GM21360 (cell line): ENCODE data around the gene AP1AR.
A peak's percentile ranks its signal among the peaks of the same experiment; 100 is the strongest.
"Not testable (repeated sequence)": the region's sequence is repeated elsewhere in the genome, so short reads cannot be mapped to it uniquely, and the experiment has no call there.

Experiments used
- ATAC-seq: cut with Tn5 transposase; IDR thresholded peaks from one replicate; pipeline ENCODE4 v1.9.1; 2021; ENCODE audit warnings: mild to moderate bottlenecking, moderate library complexity; ENCODE audit not compliant: unreplicated experiment

AP1AR gene

DNA sequence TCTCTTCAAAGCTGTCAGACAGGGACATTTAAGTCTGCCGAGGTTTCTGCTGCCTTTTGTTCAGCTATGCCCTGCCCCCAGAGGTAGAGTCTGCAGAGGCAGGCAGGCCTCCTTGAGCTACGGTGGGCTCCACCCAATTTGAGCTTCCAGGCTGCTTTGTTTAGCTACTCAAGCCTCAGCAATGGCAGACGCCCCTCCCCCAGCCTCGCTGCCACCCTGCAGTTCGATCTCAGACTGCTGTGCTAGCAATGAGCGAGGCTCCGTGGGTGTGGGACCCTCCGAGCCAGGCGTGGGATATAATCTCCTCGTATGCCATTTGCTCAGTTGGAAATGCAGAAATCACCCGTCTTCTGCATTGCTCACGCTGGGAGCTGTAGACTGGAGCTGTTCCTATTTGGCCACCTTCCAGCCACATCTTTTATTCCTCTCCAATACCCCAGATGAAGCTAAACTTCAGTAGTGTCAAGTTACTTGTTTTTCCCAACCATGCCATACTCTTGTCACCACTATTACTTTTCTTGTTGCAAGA, 77.7 kb downstream of the AP1AR start:
- not testable (repeated sequence) for ATAC-seq

DNA sequence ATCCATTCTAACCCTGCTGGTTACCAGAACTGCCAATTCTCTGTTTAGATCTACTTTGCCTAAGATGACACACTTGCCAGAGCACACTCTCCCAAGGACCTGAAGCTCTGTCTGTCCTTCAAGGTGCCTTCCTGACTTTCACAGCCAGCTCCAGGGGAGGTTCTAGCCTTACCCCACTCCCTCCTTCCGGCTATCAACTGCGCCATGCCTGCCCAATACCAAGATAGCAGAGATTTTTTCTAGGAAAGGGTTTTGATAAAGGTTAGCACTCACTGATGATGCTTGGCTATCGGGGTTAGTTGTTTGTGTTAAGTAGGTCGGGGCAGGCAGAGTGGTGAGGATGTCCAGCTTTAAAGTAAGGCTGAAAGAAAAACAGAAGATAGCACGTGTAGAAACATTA, 79.9 kb downstream of the AP1AR start:
- no peak for ATAC-seq

DNA sequence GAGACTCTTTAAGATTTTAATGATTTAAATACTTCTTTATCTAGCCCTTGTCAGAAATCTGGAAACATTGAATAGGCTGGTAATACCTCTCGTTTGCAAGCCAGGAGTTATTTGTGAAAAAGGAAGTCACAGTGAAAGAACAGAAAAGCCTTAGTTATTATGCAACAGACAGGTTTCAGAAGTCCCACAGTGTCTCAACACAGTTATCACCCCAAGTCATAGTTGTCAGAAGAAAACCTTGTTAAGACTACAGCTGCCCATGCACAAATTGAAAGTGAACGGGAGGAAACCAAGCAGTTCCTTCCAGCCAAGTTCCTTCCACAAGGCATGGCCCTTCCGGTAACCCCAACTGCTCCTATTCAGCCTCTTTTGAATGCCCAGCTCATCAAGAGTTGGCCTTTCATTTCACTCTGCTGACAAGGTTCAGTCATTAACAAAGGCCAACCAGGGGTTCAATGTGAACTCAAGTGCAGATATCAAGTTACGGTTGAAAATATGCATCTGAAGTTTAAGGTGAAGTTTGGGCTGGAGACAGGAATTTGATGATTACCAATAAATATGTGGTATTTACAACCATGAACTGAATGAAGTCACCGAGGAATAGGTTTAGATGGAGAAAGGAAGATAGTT, 81.1 kb downstream of the AP1AR start:
- ATAC-seq, result peak; percentile 89

DNA sequence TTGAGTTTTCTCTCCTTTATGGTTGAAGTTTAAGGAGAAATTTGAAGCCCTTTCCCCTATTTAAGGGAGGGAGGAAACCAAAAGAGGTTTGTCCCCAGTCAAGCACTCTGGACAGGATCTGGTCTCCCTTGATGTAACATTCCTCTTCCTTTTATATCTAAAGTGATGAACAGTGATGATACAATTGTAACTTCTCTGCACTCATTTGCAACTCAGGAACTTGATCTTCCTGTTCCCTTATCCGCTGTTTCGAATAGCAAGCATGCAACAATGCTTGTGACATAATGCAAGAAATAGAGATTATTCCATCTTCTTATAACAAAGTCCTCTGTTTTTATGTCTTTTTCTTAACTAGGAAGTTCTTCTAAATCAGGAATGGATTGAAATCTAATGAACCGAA, 83.9 kb downstream of the AP1AR start:
- ATAC-seq, result no peak

DNA sequence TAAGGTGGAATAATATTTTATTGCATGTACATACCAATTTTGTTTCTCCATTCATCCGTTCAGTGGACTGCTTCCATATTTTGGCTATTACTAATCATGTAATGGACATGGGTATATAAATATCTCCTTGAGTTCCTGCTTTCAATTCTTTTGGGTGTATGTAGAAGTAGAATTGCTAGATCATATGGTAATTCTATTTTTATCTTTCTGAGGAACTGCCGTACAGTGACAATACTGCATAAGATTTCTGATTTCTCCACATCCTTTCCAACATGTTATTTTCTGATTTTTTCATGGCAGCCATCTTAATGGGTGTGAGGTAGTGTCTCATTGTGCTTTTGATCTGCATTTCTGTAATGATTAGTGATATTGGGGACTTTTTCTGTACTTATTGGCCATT, 84.8 kb downstream of the AP1AR start:
- ATAC-seq, result no peak

DNA sequence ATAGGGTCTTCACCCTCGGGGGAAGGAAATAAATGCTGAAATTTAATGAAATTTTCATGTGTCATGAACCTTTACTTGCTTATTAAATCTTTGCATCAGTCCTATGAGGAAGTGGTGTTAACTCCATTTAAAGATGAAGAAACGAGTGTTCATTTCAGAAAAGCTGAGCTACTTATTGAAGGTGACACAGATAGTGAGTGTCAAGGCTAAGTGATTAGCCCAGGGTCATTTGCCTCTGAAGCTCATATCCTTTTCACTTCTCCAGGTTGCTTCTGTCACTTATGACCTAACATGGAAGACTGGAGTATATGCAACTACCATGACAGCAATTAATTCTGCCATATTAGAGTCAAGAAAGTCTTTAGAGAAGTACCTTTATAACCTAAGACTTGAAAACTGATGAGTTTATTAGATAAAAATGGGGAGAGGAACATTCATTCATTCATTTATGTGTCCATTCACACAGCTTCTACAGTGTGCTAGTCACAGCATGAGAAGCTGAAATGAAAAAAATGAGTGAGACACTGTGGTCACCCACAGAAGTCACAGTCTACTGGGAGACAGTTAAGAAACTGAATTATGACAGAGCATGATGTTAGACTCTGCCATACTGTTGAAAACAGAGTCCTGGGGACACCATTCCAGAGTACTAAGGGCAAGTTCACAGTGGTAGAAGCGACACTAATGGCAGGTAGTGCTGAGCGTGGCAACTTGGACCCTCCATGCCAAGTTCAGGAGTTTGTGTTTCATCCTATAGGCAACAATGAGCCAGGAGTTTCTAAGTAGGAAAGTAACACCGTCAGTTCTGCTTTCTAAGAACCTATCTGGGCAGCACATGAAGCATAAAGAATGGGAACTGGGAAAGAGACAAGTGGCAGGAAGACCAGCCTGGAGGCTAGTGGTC, 86.9 kb downstream of the AP1AR start:
- ATAC-seq, result peak; percentile 90
